Esophagus muscularis mucosa (tissue), 4 donors: Measurements from ENCODE around the gene FOXF1. TPM values are rescaled to one million over a fixed set of nuclear protein-coding genes. Genes with fewer than 3 reads are reported as not detected.

ENCODE experiments used
- DNase-seq: peaks from one replicate; pipeline ENCODE4 v3.0.0-alpha.2; 2017; ENCODE audit errors: extremely low spot score
- H3K27ac ChIP-seq, 4 donors: fragments of 200-600 bp; sonication (generic); replicated peaks in 1 of 4; 1 replicate in 3 of 4; 2 replicates in 1 of 4; pipeline ENCODE4 v1.5.1; 2016 to 2019; ENCODE audit warnings: mild to moderate bottlenecking in 1 of 4
- H3K27me3 ChIP-seq, 4 donors: fragments of 200-600 bp; sonication (generic); one replicate each; pipeline versions ENCODE4 v1.5.1 to v1.6.0; 2016 to 2019
- H3K36me3 ChIP-seq, 4 donors: fragments of 200-600 bp; sonication (generic); one replicate each; pipeline ENCODE4 v1.5.1; 2016 to 2019
- H3K4me1 ChIP-seq, 4 donors: fragments of 200-600 bp; sonication (generic); one replicate each; pipeline ENCODE4 v1.5.1; 2016 to 2019
- H3K4me3 ChIP-seq, 4 donors: fragments of 200-600 bp; sonication (generic); 1 replicate in 2 of 4; 2 replicates in 2 of 4; pipeline ENCODE4 v1.5.1; 2016 to 2019; ENCODE audit warnings: mild to moderate bottlenecking in 4 of 4, moderate library complexity in 1 of 4
- H3K9me3 ChIP-seq, 4 donors: fragments of 200-600 bp; sonication (generic); 1 replicate in 3 of 4; 2 replicates in 1 of 4; pipeline ENCODE4 v1.5.1; 2016 to 2019
- CTCF ChIP-seq, 3 experiments: fragments of 200-600 bp in 2 of 3; fragments of 450-650 bp in 1 of 3; sonication (generic) in 2 of 3; IDR thresholded peaks; one replicate each; pipeline ENCODE4 v1.5.1; 2017 to 2019; ENCODE audit warnings: antibody characterized with exemption in 3 of 3, mild to moderate bottlenecking in 2 of 3, moderate library complexity in 1 of 3
- EP300 ChIP-seq: sonication (generic); formaldehyde crosslinking; IDR thresholded peaks from one replicate; pipeline ENCODE4 v1.6.1; 2017; ENCODE audit warnings: antibody characterized with exemption
- POLR2A ChIP-seq: fragments of 450-650 bp; IDR thresholded peaks from one replicate; pipeline ENCODE4 v1.6.1; 2017; ENCODE audit warnings: antibody characterized with exemption, moderate library complexity, mild to moderate bottlenecking, low read depth
- POLR2AphosphoS5 ChIP-seq, 2 donors: sonication (generic); formaldehyde crosslinking; IDR thresholded peaks; one replicate each; pipeline ENCODE4 v1.6.1; 2017; ENCODE audit warnings: antibody characterized with exemption in 2 of 2
- WGBS: methylation state at CpG from one replicate; pipeline ENCODE4 v1.1.5; 2018; 5-methylcytosine and 5-hydroxymethylcytosine counted together
- intact Hi-C: fragments of 100-400 bp; cut with DNase I; formaldehyde crosslinking; loops from one replicate; pipeline ENCODE4 v1.15.1; 2023
- total RNA-seq, 4 donors: library from RNA; depleted of rRNA; stranded (reverse); fragments of >200 nt; gene quantifications; one replicate each; pipeline versions ENCODE4 v1.1.0 to v1.2.1, GENCODE V29; 2016

The FOXF1 gene
- total RNA-seq, 4 donors from 2014 or later, result 40.7 to 94.5 (median 69.3) TPM

DNA sequence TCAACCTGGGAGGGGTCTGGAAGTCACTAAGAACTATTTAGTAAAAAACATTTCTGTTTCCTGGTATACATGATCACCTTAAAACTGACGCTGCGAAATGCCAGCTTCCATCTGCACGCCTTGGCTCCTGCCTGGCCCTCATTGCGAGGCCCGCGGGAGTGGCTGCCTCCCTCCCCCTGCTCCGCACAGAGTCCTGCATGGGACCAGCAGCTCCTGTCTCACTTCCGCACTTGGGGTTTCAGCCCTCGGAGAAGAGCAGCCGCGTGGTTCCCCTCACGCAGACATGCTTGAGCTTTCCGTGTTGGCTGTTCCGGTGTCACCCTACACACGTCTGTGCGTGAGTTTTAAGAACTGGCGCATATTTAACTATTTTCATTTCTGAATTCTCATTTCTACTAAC is 26.3 kb downstream of the FOXF1 start:
- no peak for TF ChIP-seq EP300
- no peak for TF ChIP-seq POLR2A
- no peak for TF ChIP-seq POLR2AphosphoS5 (IDR thresholded peaks at IDR 0.05)
- no peak for TF ChIP-seq CTCF (IDR thresholded peaks at IDR 0.05)
- no peaks in the 10 kb centered on the region for H3K27me3 ChIP-seq
- no peak overlapping the region for H3K4me3 ChIP-seq
- 94% methylated on average over 17 of the region's 17 CpGs for WGBS
- H3K9me3 ChIP-seq, result no peaks in the 10 kb centered on the region
- peaks cover 34 to 96% (median 75%) of the 10 kb centered on the region in 4 donors for H3K36me3 ChIP-seq
- intact Hi-C loops, result no loop called here
- no peak for DNase-seq
- no peak overlapping the region for H3K27ac ChIP-seq
- peaks cover 0 to 3% (median 1%) of the 10 kb centered on the region in 4 donors for H3K4me1 ChIP-seq

DNA sequence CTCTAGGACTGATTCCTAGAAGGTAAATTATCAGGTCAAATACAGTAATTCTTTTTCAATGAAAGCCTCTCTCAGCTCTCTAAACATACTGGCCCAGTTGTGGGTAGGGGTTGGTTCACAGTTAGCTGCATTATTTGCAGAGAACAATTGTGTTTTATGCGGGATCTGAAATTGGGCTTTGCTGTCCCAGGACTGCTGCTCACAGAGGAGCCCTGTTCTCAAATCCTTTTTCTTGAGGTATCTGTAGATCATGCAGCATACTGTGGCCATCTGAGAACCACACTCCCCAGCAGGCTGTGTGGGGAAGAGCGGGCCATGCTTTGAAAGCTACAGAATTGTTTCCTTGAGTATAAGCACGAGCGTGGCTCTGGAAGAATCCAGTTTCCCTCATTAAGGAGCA is 27.2 kb downstream of the FOXF1 start:
- Histone ChIP-seq H3K36me3 (peaks cover 41 to 96% (median 76%) of the 10 kb centered on the region in 4 donors), H3K27ac (no peak overlapping the region), H3K4me1 (no peaks in the 10 kb centered on the region), H3K27me3 (no peaks in the 10 kb centered on the region), H3K9me3 (no peaks in the 10 kb centered on the region), H3K4me3 (no peak overlapping the region)
- TF ChIP-seq EP300 (no peak), CTCF (IDR thresholded peaks at IDR 0.05) (no peak), POLR2AphosphoS5 (IDR thresholded peaks at IDR 0.05) (no peak), POLR2A (no peak)
- WGBS, result 93% methylated on average over 4 of the region's 4 CpGs
- DNase-seq, result no peak
- intact Hi-C loops, result no loop called here

DNA sequence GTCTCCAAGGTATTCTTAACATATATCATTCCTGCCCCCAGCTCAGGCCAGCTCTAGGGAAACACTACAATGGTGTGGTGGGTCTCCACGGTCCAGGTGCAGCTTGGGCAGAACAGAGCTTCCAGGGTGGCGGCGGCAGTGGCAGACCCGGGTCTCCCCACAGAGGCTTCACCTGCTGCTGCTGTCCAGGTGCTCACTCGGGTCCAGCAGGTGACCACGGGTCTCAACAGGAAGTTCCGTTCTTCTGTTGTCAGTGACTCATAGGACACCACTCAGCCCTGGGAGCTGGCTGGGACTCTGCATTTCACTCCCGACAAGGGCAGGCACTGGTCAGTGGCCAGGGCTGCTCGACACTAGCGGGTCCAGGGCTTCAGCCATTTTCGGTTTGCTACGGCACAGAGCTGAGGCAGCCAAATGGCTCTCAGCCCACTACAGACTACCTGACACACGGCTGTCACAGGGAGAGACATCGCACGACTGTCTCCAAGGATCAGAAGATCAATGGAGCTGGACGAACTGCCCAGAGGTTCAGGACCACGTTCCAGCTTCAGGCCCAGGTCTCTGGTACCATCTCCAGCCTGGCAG is 28.0 kb downstream of the FOXF1 start:
- Histone ChIP-seq H3K9me3 (no peaks in the 10 kb centered on the region), H3K27ac (no peak overlapping the region), H3K4me1 (no peaks in the 10 kb centered on the region), H3K36me3 (peaks cover 41 to 95% (median 75%) of the 10 kb centered on the region in 4 donors), H3K4me3 (no peak overlapping the region), H3K27me3 (no peaks in the 10 kb centered on the region)
- DNase-seq, result no peak
- 97% methylated on average over 13 of the region's 17 CpGs for WGBS
- intact Hi-C loops, result no loop called here
- no peak for TF ChIP-seq EP300
- TF ChIP-seq POLR2AphosphoS5 (IDR thresholded peaks at IDR 0.05), result no peak
- TF ChIP-seq POLR2A, result no peak
- TF ChIP-seq CTCF (IDR thresholded peaks at IDR 0.05), result no peak

GRCh38 chr16:86540894-86541293 is 30.6 kb downstream of the FOXF1 start:
- Histone ChIP-seq H3K27ac (no peak overlapping the region), H3K27me3 (no peaks in the 10 kb centered on the region), H3K4me3 (no peak overlapping the region), H3K9me3 (no peaks in the 10 kb centered on the region), H3K4me1 (no peaks in the 10 kb centered on the region), H3K36me3 (peaks cover 41 to 97% (median 89%) of the 10 kb centered on the region in 4 donors)
- DNase-seq, result no peak
- WGBS, result 78% methylated on average over 6 of the region's 6 CpGs
- intact Hi-C loops, result no loop called here
- no peak for TF ChIP-seq POLR2A
- no peak for TF ChIP-seq EP300
- no peak for TF ChIP-seq CTCF (IDR thresholded peaks at IDR 0.05)
- TF ChIP-seq POLR2AphosphoS5 (IDR thresholded peaks at IDR 0.05), result no peak

- DNase-seq, result no peak
- TF ChIP-seq CTCF (IDR thresholded peaks at IDR 0.05) (no peak), POLR2A (no peak), POLR2AphosphoS5 (IDR thresholded peaks at IDR 0.05) (no peak), EP300 (no peak)
- intact Hi-C loops, result no loop called here
Measured at GRCh38 chr16:86541560-86541959, 31.2 kb downstream of the FOXF1 start.

More at GRCh38 chr16:86541560-86541959, 31.2 kb downstream of the FOXF1 start:
- H3K27me3 ChIP-seq, result no peaks in the 10 kb centered on the region
- H3K27ac ChIP-seq, result no peak overlapping the region
- WGBS, result 96% methylated on average over 11 of the region's 11 CpGs
- no peak overlapping the region for H3K4me3 ChIP-seq
- H3K4me1 ChIP-seq, result no peaks in the 10 kb centered on the region
- H3K36me3 ChIP-seq, result peaks cover 41 to 97% (median 89%) of the 10 kb centered on the region in 4 donors
- no peaks in the 10 kb centered on the region for H3K9me3 ChIP-seq
